Parathyroid adenoma (tissue), 2 donors: ENCODE results near the gene CTNNA1.

Experiments
- H2AFZ ChIP-seq: fragments of 300-600 bp; sonication (generic); one replicate; pipeline ENCODE4 v1.7.0; 2017; ENCODE audit warnings: antibody characterized with exemption, mild to moderate bottlenecking
- H3K27ac ChIP-seq: fragments of 300-600 bp; sonication (generic); one replicate; pipeline ENCODE4 v1.7.0; 2017
- H3K27me3 ChIP-seq: fragments of 300-600 bp; sonication (generic); one replicate; pipeline ENCODE4 v1.7.0; 2017; ENCODE audit warnings: low read length; ENCODE audit not compliant: control insufficient read depth, insufficient read depth
- H3K36me3 ChIP-seq: fragments of 300-600 bp; sonication (generic); one replicate; pipeline ENCODE4 v1.7.0; 2017; ENCODE audit warnings: low read length; ENCODE audit not compliant: control insufficient read depth, insufficient read depth
- H3K4me1 ChIP-seq: fragments of 300-600 bp; sonication (generic); one replicate; pipeline ENCODE4 v1.7.0; 2017; ENCODE audit warnings: control low read depth
- H3K4me2 ChIP-seq: fragments of 300-600 bp; sonication (generic); one replicate; pipeline ENCODE4 v1.7.0; 2017; ENCODE audit warnings: low read length
- H3K4me3 ChIP-seq: fragments of 300-600 bp; sonication (generic); one replicate; pipeline ENCODE4 v1.7.0; 2017; ENCODE audit warnings: low read depth, low read length
- H3K79me2 ChIP-seq: fragments of 300-600 bp; sonication (generic); one replicate; pipeline ENCODE4 v1.7.0; 2017; ENCODE audit warnings: control low read depth
- H3K9ac ChIP-seq: fragments of 300-600 bp; sonication (generic); one replicate; pipeline ENCODE4 v1.7.0; 2017; ENCODE audit warnings: mild to moderate bottlenecking
- H3K9me3 ChIP-seq: fragments of 300-600 bp; sonication (generic); one replicate; pipeline ENCODE4 v1.7.0; 2017; ENCODE audit warnings: low read length; ENCODE audit not compliant: control insufficient read depth
- CTCF ChIP-seq: fragments of 300-600 bp; sonication (generic); IDR thresholded peaks from one replicate; pipeline ENCODE4 v1.7.0; 2017; ENCODE audit warnings: antibody characterized with exemption, mild to moderate bottlenecking
- donor health status: primary hyperparathyroidism.

The CTNNA1 gene

DNA sequence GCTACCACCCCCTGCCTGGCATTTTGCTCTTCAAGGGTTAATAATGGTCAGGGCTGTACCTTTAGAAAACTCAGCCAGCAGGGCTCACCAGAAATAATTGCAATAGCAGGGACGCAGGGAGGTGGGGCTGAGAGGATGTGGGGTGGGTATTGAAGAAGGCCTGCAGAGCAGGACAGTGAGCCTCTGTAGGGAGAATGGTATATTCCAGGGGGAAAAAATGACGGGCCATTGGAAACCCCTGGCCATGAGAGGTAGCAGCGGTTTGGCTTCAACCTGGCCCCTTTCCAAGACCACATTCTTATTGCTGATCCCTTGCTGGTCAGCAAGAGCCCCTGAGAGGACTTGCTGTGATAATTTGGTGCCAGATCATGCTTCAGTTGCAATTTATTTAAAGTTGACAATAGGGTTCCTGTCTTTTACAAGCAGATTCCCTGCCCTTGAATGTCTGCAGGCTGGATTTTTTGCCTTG is 36.7 kb upstream of the CTNNA1 start:
- Histone ChIP-seq H3K36me3 (no peaks in the 10 kb centered on the region), H3K4me3 (no peak overlapping the region), H3K79me2 (no peaks in the 10 kb centered on the region), H3K27ac (no peak overlapping the region), H3K9ac (no peak overlapping the region), H3K4me1 (no peaks in the 10 kb centered on the region), H2AFZ (peak overlapping the region; percentile 1), H3K4me2 (no peak overlapping the region), H3K27me3 (no peaks in the 10 kb centered on the region), H3K9me3 (no peaks in the 10 kb centered on the region)
- no peak for TF ChIP-seq CTCF

- Histone ChIP-seq H3K4me3 (no peak overlapping the region), H3K79me2 (no peaks in the 10 kb centered on the region), H3K9me3 (no peaks in the 10 kb centered on the region), H3K4me1 (no peaks in the 10 kb centered on the region), H3K36me3 (no peaks in the 10 kb centered on the region), H3K27ac (no peak overlapping the region), H3K9ac (no peak overlapping the region), H2AFZ (no peak overlapping the region), H3K27me3 (no peaks in the 10 kb centered on the region), H3K4me2 (no peak overlapping the region)
- no peak for TF ChIP-seq CTCF
These were observed 35.8 kb upstream of the CTNNA1 start for GRCh38 chr5:138717399-138717798.

DNA sequence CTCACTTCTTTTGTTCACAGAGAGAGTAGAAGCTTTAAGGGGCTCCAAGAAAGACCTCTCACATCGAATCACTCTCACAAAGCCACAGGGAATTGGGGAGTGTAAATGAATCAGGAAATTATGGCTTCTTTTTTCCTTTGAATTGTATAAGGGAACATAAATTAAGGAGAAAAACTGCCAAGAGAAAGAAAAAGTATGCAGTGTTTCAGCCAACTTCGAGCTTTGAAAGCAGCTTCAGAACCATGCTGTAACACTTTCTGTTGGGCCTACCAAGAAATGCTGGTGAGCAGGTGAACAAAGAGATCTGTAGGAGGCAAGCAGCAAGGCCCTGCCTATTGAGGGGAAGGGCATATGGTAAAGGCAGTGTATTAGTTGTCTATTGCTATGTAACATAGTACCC is 33.4 kb upstream of the CTNNA1 start:
- Histone ChIP-seq H3K4me2 (no peak overlapping the region), H3K4me1 (peaks cover 8% of the 10 kb centered on the region), H3K79me2 (no peaks in the 10 kb centered on the region), H3K27ac (no peak overlapping the region), H2AFZ (no peak overlapping the region), H3K27me3 (no peaks in the 10 kb centered on the region), H3K36me3 (no peaks in the 10 kb centered on the region), H3K9me3 (no peaks in the 10 kb centered on the region), H3K4me3 (no peak overlapping the region), H3K9ac (no peak overlapping the region)
- TF ChIP-seq CTCF: no peak

- no peak overlapping the region for H3K27ac ChIP-seq
- no peaks in the 10 kb centered on the region for H3K79me2 ChIP-seq
- no peak for TF ChIP-seq CTCF
- H3K9me3 ChIP-seq: no peaks in the 10 kb centered on the region
- no peaks in the 10 kb centered on the region for H3K36me3 ChIP-seq
- H2AFZ ChIP-seq: no peak overlapping the region
- peaks cover 18% of the 10 kb centered on the region for H3K4me1 ChIP-seq
- no peak overlapping the region for H3K9ac ChIP-seq
- no peaks in the 10 kb centered on the region for H3K27me3 ChIP-seq
- no peak overlapping the region for H3K4me3 ChIP-seq
- H3K4me2 ChIP-seq: no peak overlapping the region
These were observed 32.4 kb upstream of the CTNNA1 start for GRCh38 chr5:138720840-138721239.

GRCh38 chr5:138721979-138722378 is 31.2 kb upstream of the CTNNA1 start:
- H3K27me3 ChIP-seq: no peaks in the 10 kb centered on the region
- H3K79me2 ChIP-seq: no peaks in the 10 kb centered on the region
- no peak for TF ChIP-seq CTCF
- no peak overlapping the region for H2AFZ ChIP-seq
- H3K4me2 ChIP-seq: no peak overlapping the region
- no peak overlapping the region for H3K27ac ChIP-seq
- no peak overlapping the region for H3K4me3 ChIP-seq
- H3K4me1 ChIP-seq: peaks cover 18% of the 10 kb centered on the region
- no peak overlapping the region for H3K9ac ChIP-seq
- no peaks in the 10 kb centered on the region for H3K36me3 ChIP-seq
- H3K9me3 ChIP-seq: no peaks in the 10 kb centered on the region
